Testis (tissue), 3 donors: ENCODE results near the gene FGA. TPM values are rescaled to one million over a fixed set of nuclear protein-coding genes. Genes with fewer than 3 reads are reported as not detected.

Experiments used
- DNase-seq: peaks from one replicate; pipeline ENCODE4 v3.0.0-alpha.2; 2019
- H3K27ac ChIP-seq, 2 donors: fragments of 200-600 bp; sonication (generic); one replicate each; pipeline ENCODE4 v1.5.1; 2019
- H3K27me3 ChIP-seq: fragments of 200-600 bp; sonication (generic); one replicate; pipeline ENCODE4 v1.5.1; 2019
- H3K36me3 ChIP-seq: fragments of 200-600 bp; sonication (generic); one replicate; pipeline ENCODE4 v1.5.1; 2017; ENCODE audit warnings: low read depth; ENCODE audit errors: missing control alignments
- H3K4me1 ChIP-seq: fragments of 200-600 bp; sonication (generic); one replicate; pipeline ENCODE4 v1.5.1; 2019
- H3K4me3 ChIP-seq, 2 donors: fragments of 200-600 bp; sonication (generic); one replicate each; pipeline ENCODE4 v1.5.1; 2017 to 2019
- H3K9me3 ChIP-seq: fragments of 200-600 bp; sonication (generic); one replicate; pipeline ENCODE4 v1.5.1; 2017
- POLR2A ChIP-seq: fragments of 450-650 bp; IDR thresholded peaks from one replicate; pipeline ENCODE4 v1.6.1; 2017; ENCODE audit warnings: antibody characterized with exemption, mild to moderate bottlenecking, moderate library complexity
- whole genome bisulfite sequencing, 2 donors: methylation state at CpG; one replicate each; pipeline ENCODE4 v1.1.5; 2018; 5-methylcytosine and 5-hydroxymethylcytosine counted together
- intact Hi-C: fragments of 100-400 bp; cut with DNase I; formaldehyde crosslinking; loops from one replicate; pipeline ENCODE4 v1.15.1; 2023; ENCODE audit warnings: low total_unique reads
- polyA plus RNA-seq: library from polyadenylated mRNA; stranded (reverse); fragments of 350-450 nt; fragmentation: Illumina TruSeq; extraction: RNeasy Lipid Tissue Mini Kit (QIAGEN cat#74804); gene quantifications from one replicate; pipeline ENCODE4 v1.2.3, GENCODE V29; 2014; ENCODE audit warnings: low read depth, low replicate concordance; ENCODE audit not compliant: insufficient read depth
- total RNA-seq, 2 donors: library from RNA; depleted of rRNA; stranded (reverse); fragments of >200 nt; gene quantifications; one replicate each; pipeline ENCODE4 v1.2.3, GENCODE V29; 2016
- TF ChIP-seq, protein P1 (sequence below), 3 experiments: fragments of 450-650 bp in 2 of 3; fragments of 200-600 bp in 1 of 3; sonication (generic) in 1 of 3; IDR thresholded peaks; one replicate each; pipeline ENCODE4 v1.5.1; 2016 to 2019; ENCODE audit warnings: antibody characterized with exemption in 3 of 3, mild to moderate bottlenecking in 2 of 3, moderate library complexity in 1 of 3

FGA gene
- total and polyA plus RNA-seq, 3 donors from 2014 or later, result 1.1 to 9.1 (median 1.4) TPM

DNA sequence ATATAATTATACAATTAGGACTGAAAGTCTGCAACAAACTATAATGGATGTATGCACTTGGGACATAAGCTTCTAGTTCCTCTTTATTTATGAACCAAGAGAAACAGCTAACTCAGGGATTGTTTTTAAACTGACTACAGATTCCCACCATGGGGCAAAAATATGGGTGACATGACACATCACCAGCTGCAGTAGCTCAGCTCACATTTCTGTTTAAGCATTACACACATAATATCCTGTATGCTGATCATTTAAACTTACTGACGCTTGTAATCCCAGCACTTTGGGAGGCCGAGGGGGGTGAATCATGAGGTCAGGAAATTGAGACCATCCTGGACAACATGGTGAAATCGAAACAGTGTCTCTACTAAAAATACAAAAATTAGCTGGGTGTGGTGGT lies 16.2 kb downstream of the FGA start:
- WGBS, 2 donors, result 88 to 94% methylated on average over 3 of the region's 3 CpGs
- TF ChIP-seq, protein P1, sequence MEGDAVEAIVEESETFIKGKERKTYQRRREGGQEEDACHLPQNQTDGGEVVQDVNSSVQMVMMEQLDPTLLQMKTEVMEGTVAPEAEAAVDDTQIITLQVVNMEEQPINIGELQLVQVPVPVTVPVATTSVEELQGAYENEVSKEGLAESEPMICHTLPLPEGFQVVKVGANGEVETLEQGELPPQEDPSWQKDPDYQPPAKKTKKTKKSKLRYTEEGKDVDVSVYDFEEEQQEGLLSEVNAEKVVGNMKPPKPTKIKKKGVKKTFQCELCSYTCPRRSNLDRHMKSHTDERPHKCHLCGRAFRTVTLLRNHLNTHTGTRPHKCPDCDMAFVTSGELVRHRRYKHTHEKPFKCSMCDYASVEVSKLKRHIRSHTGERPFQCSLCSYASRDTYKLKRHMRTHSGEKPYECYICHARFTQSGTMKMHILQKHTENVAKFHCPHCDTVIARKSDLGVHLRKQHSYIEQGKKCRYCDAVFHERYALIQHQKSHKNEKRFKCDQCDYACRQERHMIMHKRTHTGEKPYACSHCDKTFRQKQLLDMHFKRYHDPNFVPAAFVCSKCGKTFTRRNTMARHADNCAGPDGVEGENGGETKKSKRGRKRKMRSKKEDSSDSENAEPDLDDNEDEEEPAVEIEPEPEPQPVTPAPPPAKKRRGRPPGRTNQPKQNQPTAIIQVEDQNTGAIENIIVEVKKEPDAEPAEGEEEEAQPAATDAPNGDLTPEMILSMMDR (IDR thresholded peaks at IDR 0.05), result no peak
- no peak for TF ChIP-seq POLR2A
- Histone ChIP-seq H3K9me3 (no peaks in the 10 kb centered on the region), H3K4me3 (no peak overlapping the region), H3K4me1 (no peaks in the 10 kb centered on the region), H3K36me3 (no peaks in the 10 kb centered on the region), H3K27ac (no peak overlapping the region), H3K27me3 (no peaks in the 10 kb centered on the region)
- intact Hi-C loops, result no loop called here
- DNase-seq, result no peak

- no peak for DNase-seq
- intact Hi-C loops, result no loop called here
- Histone ChIP-seq H3K27ac (no peak overlapping the region), H3K4me3 (no peak overlapping the region), H3K4me1 (no peaks in the 10 kb centered on the region), H3K36me3 (no peaks in the 10 kb centered on the region), H3K27me3 (no peaks in the 10 kb centered on the region), H3K9me3 (no peaks in the 10 kb centered on the region)
- WGBS, 2 donors, result 90 to 92% methylated on average over 5 of the region's 5 CpGs
- no peak for TF ChIP-seq POLR2A
- TF ChIP-seq, protein P1 (IDR thresholded peaks at IDR 0.05), result no peak
These were observed 17.2 kb downstream of the FGA start for GRCh38 chr4:154573190-154573870.

DNA sequence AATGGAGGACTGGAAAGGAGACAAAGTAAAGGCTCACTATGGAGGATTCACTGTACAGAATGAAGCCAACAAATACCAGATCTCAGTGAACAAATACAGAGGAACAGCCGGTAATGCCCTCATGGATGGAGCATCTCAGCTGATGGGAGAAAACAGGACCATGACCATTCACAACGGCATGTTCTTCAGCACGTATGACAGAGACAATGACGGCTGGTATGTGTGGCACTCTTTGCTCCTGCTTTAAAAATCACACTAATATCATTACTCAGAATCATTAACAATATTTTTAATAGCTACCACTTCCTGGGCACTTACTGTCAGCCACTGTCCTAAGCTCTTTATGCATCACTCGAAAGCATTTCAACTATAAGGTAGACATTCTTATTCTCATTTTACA lies 21.0 kb downstream of the FGA start:
- Histone ChIP-seq H3K36me3 (no peaks in the 10 kb centered on the region), H3K27ac (no peak overlapping the region), H3K9me3 (no peaks in the 10 kb centered on the region), H3K27me3 (no peaks in the 10 kb centered on the region), H3K4me3 (no peak overlapping the region), H3K4me1 (no peaks in the 10 kb centered on the region)
- DNase-seq, result no peak
- TF ChIP-seq, protein P1 (IDR thresholded peaks at IDR 0.05), result no peak
- TF ChIP-seq POLR2A, result no peak
- 93 to 94% methylated on average over 5 of the region's 5 CpGs for WGBS, 2 donors
- intact Hi-C loops, result no loop called here

DNA sequence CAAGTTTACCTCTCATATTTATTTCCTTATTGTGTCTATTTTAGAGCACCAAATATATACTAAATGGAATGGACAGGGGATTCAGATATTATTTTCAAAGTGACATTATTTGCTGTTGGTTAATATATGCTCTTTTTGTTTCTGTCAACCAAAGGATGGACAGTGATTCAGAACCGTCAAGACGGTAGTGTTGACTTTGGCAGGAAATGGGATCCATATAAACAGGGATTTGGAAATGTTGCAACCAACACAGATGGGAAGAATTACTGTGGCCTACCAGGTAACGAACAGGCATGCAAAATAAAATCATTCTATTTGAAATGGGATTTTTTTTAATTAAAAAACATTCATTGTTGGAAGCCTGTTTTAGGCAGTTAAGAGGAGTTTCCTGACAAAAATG lies 21.5 kb downstream of the FGA start:
- intact Hi-C loops, result no loop called here
- no peaks in the 10 kb centered on the region for H3K4me1 ChIP-seq
- no peaks in the 10 kb centered on the region for H3K36me3 ChIP-seq
- H3K27ac ChIP-seq, result no peak overlapping the region
- H3K4me3 ChIP-seq, result no peak overlapping the region
- TF ChIP-seq, protein P1 (IDR thresholded peaks at IDR 0.05), result no peak
- 58 to 68% methylated on average over 3 of the region's 3 CpGs for WGBS, 2 donors
- DNase-seq, result no peak
- H3K27me3 ChIP-seq, result no peaks in the 10 kb centered on the region
- H3K9me3 ChIP-seq, result no peaks in the 10 kb centered on the region

DNA sequence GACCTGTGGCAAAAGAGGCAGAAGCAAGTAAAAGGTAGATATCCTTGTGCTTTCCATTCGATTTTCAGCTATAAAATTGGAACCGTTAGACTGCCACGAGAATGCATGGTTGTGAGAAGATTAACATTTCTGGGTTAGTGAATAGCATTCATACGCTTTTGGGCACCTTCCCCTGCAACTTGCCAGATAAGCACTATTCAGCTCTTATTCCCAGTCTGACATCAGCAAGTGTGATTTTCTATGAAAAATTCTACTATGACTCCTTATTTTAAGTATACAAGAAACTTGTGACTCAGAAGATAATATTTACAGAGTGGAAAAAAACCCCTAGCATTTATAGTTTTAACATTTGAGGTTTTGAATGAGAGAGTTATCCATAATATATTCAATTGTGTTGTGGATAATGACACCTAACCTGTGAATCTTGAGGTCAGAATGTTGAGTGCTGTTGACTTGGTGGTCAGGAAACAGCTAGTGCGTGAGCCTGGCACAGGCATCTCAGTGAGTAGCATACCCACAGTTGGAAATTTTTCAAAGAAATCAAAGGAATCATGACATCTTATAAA lies 23.8 kb downstream of the FGA start:
- intact Hi-C loops, result no loop called here
- no peaks in the 10 kb centered on the region for H3K4me1 ChIP-seq
- 87 to 90% methylated on average over 5 of the region's 5 CpGs for WGBS, 2 donors
- no peaks in the 10 kb centered on the region for H3K9me3 ChIP-seq
- H3K27ac ChIP-seq, result no peak overlapping the region
- DNase-seq, result no peak
- H3K4me3 ChIP-seq, result no peak overlapping the region
- no peaks in the 10 kb centered on the region for H3K27me3 ChIP-seq
- no peaks in the 10 kb centered on the region for H3K36me3 ChIP-seq
- TF ChIP-seq POLR2A, result no peak
- TF ChIP-seq, protein P1 (IDR thresholded peaks at IDR 0.05), result no peak
